ENCODE results near the gene SCYL2.

Gene SCYL2

DNA sequence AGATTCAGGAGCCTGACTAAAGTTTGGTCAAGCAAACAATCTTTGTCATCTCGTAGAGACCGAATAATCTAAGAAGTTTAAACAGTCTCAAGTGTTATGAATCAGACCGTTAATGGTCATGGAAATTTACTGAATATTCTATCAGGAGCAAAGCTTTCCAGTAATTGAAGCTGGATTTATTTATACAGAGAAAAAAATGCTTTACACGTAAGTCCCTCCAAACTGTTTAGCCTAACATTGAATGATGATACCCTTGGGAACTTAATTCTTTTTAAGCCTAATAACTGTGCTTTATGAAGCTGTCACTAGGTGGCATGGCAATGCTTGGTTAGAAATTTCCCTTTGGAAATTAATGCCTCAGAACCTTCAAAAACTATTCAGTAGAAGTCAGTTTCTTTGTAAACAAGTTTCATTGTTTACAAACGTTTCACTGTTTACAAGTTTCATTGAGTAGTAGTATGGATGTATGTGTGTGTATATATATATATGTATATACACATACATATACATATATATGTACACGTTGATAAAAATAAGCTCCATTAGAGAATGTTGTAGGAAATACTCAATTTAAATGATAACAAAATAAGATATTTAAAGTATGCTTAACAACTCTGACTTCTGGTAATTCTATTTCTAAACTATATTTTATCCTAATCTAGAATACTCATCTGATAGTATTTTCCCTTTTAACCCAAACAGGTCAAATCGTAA is 32.2 kb upstream of the SCYL2 start:
- Histone ChIP-seq H3K4me3 (ENCODE audit: low read depth, low read length) (peak overlapping the region; percentile 71), H3K36me3 (ENCODE audit: insufficient read depth, low read length) (no peaks in the 10 kb centered on the region), H3K79me2 (ENCODE audit: control insufficient read depth, insufficient read depth, low read length, unreplicated experiment) (no peaks in the 10 kb centered on the region), H3K27ac (ENCODE audit: low read depth, low read length) (peak overlapping the region; percentile 68), H2AFZ (ENCODE audit: low read length, unreplicated experiment) (peak overlapping the region; percentile 98), H3K4me1 (ENCODE audit: control insufficient read depth, insufficient read depth, low read length, unreplicated experiment) (peaks cover 8% of the 10 kb centered on the region), H3K27me3 (ENCODE audit: insufficient read depth, low read length) (no peaks in the 10 kb centered on the region)

DNA sequence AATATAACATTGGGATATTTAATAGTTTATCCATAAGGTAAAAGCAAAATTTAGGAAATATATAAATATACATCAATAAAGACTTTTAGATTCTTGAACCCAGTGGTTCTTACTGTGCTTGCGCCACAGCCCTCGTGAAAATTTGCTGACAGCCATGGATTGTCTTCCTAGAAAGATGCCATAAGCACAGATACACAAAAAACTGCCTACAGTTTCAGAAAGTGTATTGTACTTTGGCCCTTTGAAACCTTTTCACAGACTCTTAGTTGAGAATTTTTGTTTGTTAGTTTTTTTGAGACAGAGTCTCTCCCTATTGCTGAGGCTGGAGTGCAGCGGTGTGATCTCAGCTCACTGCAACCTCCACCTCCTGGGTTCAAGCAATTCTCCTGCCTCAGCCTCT is 28.2 kb upstream of the SCYL2 start:
- no peaks in the 10 kb centered on the region for H3K79me2 ChIP-seq (ENCODE audit: control insufficient read depth, insufficient read depth, low read length, unreplicated experiment)
- H3K36me3 ChIP-seq (ENCODE audit: insufficient read depth, low read length): no peaks in the 10 kb centered on the region
- H3K4me1 ChIP-seq (ENCODE audit: control insufficient read depth, insufficient read depth, low read length, unreplicated experiment): peaks cover 7% of the 10 kb centered on the region
- no peak overlapping the region for H3K4me3 ChIP-seq (ENCODE audit: low read depth, low read length)
- no peak overlapping the region for H2AFZ ChIP-seq (ENCODE audit: low read length, unreplicated experiment)
- no peak overlapping the region for H3K27ac ChIP-seq (ENCODE audit: low read depth, low read length)
- H3K27me3 ChIP-seq (ENCODE audit: insufficient read depth, low read length): no peaks in the 10 kb centered on the region

DNA sequence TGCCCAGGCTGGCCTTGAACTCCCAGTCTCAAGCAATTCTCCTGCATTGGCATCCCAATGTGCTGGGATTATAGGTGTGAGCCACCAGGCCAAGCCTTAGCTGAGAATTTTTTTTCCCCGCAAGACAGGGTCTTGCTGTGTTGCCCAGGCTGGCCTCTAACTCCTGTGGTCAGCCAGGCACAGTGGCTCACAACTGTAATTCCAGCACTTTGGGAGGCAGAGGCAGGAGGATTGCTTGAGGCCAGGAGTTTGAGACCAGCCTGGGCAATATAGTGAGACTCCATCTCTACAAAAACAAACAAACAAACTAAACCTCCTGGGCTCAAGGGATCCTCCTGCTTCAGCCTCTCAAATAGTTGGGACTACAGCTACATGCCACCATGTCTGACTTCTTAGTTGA is 27.4 kb upstream of the SCYL2 start:
- peaks cover under 1% of the 10 kb centered on the region for H3K4me1 ChIP-seq (ENCODE audit: control insufficient read depth, insufficient read depth, low read length, unreplicated experiment)
- no peaks in the 10 kb centered on the region for H3K79me2 ChIP-seq (ENCODE audit: control insufficient read depth, insufficient read depth, low read length, unreplicated experiment)
- H3K36me3 ChIP-seq (ENCODE audit: insufficient read depth, low read length): no peaks in the 10 kb centered on the region
- H2AFZ ChIP-seq (ENCODE audit: low read length, unreplicated experiment): no peak overlapping the region
- no peak overlapping the region for H3K27ac ChIP-seq (ENCODE audit: low read depth, low read length)
- H3K4me3 ChIP-seq (ENCODE audit: low read depth, low read length): no peak overlapping the region
- no peaks in the 10 kb centered on the region for H3K27me3 ChIP-seq (ENCODE audit: insufficient read depth, low read length)

DNA sequence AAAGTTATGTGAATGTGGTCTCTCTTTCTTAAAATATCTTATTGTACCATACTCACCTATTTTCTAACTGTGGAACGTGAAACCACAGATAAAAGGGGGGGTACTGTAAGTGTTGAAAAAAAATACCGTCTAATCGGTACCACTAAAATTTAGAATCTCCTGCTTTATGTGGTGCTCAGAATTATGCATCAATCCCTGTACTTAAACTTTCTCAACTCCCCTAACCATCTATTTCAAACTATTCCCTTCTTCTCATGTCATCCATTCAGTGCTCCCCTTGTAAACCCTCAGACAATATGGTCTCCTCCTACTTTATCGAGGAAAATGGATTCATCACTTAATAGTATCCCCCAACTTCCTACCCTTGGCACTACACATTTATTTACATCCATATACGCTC is 23.8 kb upstream of the SCYL2 start:
- no peaks in the 10 kb centered on the region for H3K79me2 ChIP-seq (ENCODE audit: control insufficient read depth, insufficient read depth, low read length, unreplicated experiment)
- H3K36me3 ChIP-seq (ENCODE audit: insufficient read depth, low read length): no peaks in the 10 kb centered on the region
- no peak overlapping the region for H2AFZ ChIP-seq (ENCODE audit: low read length, unreplicated experiment)
- no peaks in the 10 kb centered on the region for H3K4me1 ChIP-seq (ENCODE audit: control insufficient read depth, insufficient read depth, low read length, unreplicated experiment)
- no peaks in the 10 kb centered on the region for H3K27me3 ChIP-seq (ENCODE audit: insufficient read depth, low read length)
- no peak overlapping the region for H3K4me3 ChIP-seq (ENCODE audit: low read depth, low read length)
- no peak overlapping the region for H3K27ac ChIP-seq (ENCODE audit: low read depth, low read length)

DNA sequence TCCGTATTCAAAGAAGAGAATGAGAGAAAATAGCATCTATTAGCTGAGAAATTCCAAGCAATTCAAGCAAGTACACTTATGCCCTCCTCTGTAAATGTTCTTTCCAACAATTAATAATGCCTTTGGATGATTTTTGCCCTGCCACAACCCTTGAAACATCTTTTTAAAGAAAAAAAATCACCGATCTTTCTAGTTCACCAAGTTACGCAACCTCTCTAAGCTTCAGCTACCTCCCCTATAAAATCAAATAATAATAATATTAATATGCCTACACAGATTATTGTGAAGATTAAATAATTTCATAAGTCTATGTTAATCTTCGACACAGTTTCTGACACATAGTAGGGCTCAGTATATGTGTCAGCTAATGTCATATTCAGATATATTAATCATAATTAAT is 19.2 kb upstream of the SCYL2 start:
- Histone ChIP-seq H3K4me1 (ENCODE audit: control insufficient read depth, insufficient read depth, low read length, unreplicated experiment) (peaks cover 6% of the 10 kb centered on the region), H2AFZ (ENCODE audit: low read length, unreplicated experiment) (no peak overlapping the region), H3K79me2 (ENCODE audit: control insufficient read depth, insufficient read depth, low read length, unreplicated experiment) (no peaks in the 10 kb centered on the region), H3K36me3 (ENCODE audit: insufficient read depth, low read length) (no peaks in the 10 kb centered on the region), H3K27me3 (ENCODE audit: insufficient read depth, low read length) (no peaks in the 10 kb centered on the region), H3K4me3 (ENCODE audit: low read depth, low read length) (no peak overlapping the region), H3K27ac (ENCODE audit: low read depth, low read length) (no peak overlapping the region)

DNA sequence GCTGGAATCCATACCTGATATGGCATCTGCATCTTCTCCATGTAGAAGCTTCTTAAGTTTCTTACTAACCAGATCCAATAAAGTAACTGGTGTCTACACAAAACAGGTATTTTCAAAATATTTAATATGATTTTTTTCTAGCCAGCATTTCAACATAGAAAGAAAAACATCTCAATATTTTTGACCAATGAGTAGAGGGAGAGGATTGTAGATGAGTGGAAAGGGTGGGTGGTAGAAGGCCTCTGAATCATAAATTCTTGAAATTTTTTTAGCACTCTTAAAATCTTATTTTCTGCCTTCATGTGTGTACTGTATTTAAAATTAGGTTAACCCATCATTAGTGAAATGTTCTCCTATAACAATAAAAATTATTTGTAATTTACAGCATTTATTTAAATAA is 18.1 kb upstream of the SCYL2 start:
- no peaks in the 10 kb centered on the region for H3K27me3 ChIP-seq (ENCODE audit: insufficient read depth, low read length)
- no peak overlapping the region for H2AFZ ChIP-seq (ENCODE audit: low read length, unreplicated experiment)
- no peaks in the 10 kb centered on the region for H3K79me2 ChIP-seq (ENCODE audit: control insufficient read depth, insufficient read depth, low read length, unreplicated experiment)
- H3K4me1 ChIP-seq (ENCODE audit: control insufficient read depth, insufficient read depth, low read length, unreplicated experiment): peaks cover 6% of the 10 kb centered on the region
- no peaks in the 10 kb centered on the region for H3K36me3 ChIP-seq (ENCODE audit: insufficient read depth, low read length)
- H3K27ac ChIP-seq (ENCODE audit: low read depth, low read length): no peak overlapping the region
- no peak overlapping the region for H3K4me3 ChIP-seq (ENCODE audit: low read depth, low read length)

DNA sequence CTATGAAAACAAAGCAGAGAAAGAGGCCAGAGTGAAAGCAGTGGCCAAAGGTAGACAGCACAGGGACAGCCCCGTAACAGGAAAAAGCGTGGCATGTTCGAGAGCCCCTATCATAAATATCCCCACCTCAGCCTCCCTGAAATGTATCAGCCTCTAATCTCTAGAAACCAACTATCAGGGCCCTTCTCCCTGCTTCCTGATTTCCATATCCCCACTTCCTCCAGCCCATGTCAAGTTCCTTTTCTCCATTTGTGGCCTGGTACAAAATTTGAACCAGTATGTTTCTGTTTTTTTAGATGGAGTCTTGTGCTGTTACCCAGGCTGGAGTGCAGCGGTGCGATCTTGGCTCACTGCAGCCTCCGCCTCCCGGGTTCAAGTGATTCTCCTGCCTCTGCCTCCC is 17.0 kb upstream of the SCYL2 start:
- Histone ChIP-seq H2AFZ (ENCODE audit: low read length, unreplicated experiment) (no peak overlapping the region), H3K36me3 (ENCODE audit: insufficient read depth, low read length) (no peaks in the 10 kb centered on the region), H3K79me2 (ENCODE audit: control insufficient read depth, insufficient read depth, low read length, unreplicated experiment) (no peaks in the 10 kb centered on the region), H3K27ac (ENCODE audit: low read depth, low read length) (no peak overlapping the region), H3K27me3 (ENCODE audit: insufficient read depth, low read length) (no peaks in the 10 kb centered on the region), H3K4me1 (ENCODE audit: control insufficient read depth, insufficient read depth, low read length, unreplicated experiment) (peaks cover 6% of the 10 kb centered on the region), H3K4me3 (ENCODE audit: low read depth, low read length) (no peak overlapping the region)

DNA sequence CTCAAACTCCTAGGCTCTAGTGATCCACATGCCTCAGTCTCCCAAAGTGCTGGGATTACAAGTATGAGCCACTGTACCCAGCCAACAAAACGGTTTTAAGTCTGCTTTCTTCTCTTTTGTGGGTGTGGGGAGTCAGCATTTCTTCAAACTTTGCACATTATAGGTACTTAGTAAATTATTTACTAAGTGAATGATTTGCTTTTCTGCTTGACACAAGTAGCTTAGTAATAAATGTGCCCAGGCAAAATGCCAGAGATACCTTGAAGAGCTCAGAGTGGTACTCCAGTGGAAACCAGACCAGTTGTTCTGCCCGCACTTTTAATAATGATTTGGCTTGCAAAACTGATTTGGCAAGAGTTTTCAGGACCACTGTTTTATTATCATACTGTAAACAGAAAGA is 15.1 kb upstream of the SCYL2 start:
- Histone ChIP-seq H2AFZ (ENCODE audit: low read length, unreplicated experiment) (no peak overlapping the region), H3K79me2 (ENCODE audit: control insufficient read depth, insufficient read depth, low read length, unreplicated experiment) (no peaks in the 10 kb centered on the region), H3K27me3 (ENCODE audit: insufficient read depth, low read length) (no peaks in the 10 kb centered on the region), H3K4me3 (ENCODE audit: low read depth, low read length) (no peak overlapping the region), H3K36me3 (ENCODE audit: insufficient read depth, low read length) (no peaks in the 10 kb centered on the region), H3K27ac (ENCODE audit: low read depth, low read length) (no peak overlapping the region), H3K4me1 (ENCODE audit: control insufficient read depth, insufficient read depth, low read length, unreplicated experiment) (peaks cover 6% of the 10 kb centered on the region)

DNA sequence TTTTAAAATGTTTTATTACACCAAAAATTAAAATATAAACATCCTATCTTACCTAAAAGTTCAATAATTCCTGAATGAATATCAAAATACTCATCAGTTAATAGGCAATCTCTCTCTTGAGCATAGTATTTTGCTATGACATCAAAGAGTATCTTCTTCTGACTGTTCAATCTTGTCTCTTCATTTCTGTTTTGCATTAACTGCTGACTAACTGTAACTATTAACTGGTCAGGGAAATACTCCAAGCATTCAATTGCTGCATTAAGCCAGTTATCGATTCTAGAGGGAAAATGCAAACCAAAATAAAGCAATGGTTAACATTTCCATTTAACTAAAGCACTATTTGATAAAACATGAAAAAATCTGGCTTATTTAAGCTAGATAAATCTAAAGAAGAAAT is 13.5 kb upstream of the SCYL2 start:
- Histone ChIP-seq H3K4me1 (ENCODE audit: control insufficient read depth, insufficient read depth, low read length, unreplicated experiment) (peaks cover 4% of the 10 kb centered on the region), H3K27me3 (ENCODE audit: insufficient read depth, low read length) (no peaks in the 10 kb centered on the region), H3K36me3 (ENCODE audit: insufficient read depth, low read length) (no peaks in the 10 kb centered on the region), H3K79me2 (ENCODE audit: control insufficient read depth, insufficient read depth, low read length, unreplicated experiment) (no peaks in the 10 kb centered on the region), H3K27ac (ENCODE audit: low read depth, low read length) (no peak overlapping the region), H2AFZ (ENCODE audit: low read length, unreplicated experiment) (no peak overlapping the region), H3K4me3 (ENCODE audit: low read depth, low read length) (no peak overlapping the region)

DNA sequence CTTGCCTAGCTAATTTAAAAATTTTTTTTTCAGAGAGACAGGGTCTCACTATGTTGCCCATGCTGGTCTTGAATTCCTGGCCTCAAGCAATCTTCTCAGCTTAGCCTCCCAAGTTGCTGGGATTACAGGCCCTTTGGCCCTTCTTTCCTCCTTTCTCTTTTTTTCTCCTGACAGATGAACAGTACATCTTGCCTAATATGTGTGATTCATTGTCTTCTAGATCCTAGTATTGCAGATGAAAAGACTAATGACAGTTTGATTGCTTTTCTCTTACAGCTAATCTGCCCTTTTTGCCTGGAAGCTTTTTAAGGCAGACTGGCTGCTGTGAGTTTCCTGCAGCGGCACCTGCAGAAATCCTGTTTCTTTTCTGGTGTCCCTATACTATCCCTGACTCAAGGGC is 12.1 kb upstream of the SCYL2 start:
- Histone ChIP-seq H3K79me2 (ENCODE audit: control insufficient read depth, insufficient read depth, low read length, unreplicated experiment) (no peaks in the 10 kb centered on the region), H3K36me3 (ENCODE audit: insufficient read depth, low read length) (no peaks in the 10 kb centered on the region), H3K4me1 (ENCODE audit: control insufficient read depth, insufficient read depth, low read length, unreplicated experiment) (no peaks in the 10 kb centered on the region), H3K27ac (ENCODE audit: low read depth, low read length) (no peak overlapping the region), H3K4me3 (ENCODE audit: low read depth, low read length) (no peak overlapping the region), H2AFZ (ENCODE audit: low read length, unreplicated experiment) (no peak overlapping the region), H3K27me3 (ENCODE audit: insufficient read depth, low read length) (no peaks in the 10 kb centered on the region)

DNA sequence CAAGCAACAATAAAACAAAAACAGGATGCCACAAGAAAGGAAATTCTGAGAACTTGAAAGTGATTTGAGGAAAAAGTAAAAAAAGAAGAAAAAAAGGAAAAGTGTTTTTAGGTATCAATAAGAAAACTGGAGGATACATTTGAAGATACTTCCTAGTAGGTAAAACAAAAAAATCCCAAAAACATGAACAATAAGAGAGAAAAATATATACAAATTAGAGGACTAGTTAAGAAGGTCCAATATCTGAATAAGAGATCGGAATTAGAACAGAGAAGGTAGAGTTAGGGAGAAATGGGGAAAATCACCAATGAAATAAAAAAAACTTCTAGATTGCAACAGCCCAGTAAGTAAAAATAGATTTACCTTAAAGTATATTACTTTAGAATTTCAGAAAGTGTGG is 8.8 kb upstream of the SCYL2 start:
- no peaks in the 10 kb centered on the region for H3K79me2 ChIP-seq (ENCODE audit: control insufficient read depth, insufficient read depth, low read length, unreplicated experiment)
- no peak overlapping the region for H3K27ac ChIP-seq (ENCODE audit: low read depth, low read length)
- H3K36me3 ChIP-seq (ENCODE audit: insufficient read depth, low read length): no peaks in the 10 kb centered on the region
- no peaks in the 10 kb centered on the region for H3K4me1 ChIP-seq (ENCODE audit: control insufficient read depth, insufficient read depth, low read length, unreplicated experiment)
- no peaks in the 10 kb centered on the region for H3K27me3 ChIP-seq (ENCODE audit: insufficient read depth, low read length)
- no peak overlapping the region for H3K4me3 ChIP-seq (ENCODE audit: low read depth, low read length)
- H2AFZ ChIP-seq (ENCODE audit: low read length, unreplicated experiment): no peak overlapping the region
